Fibroblast of pulmonary artery (primary cell): Measurements from ENCODE around the gene CCDC178.
A peak's percentile ranks its signal among the peaks of the same experiment; 100 is the strongest.
"Not testable (repeated sequence)": the region's sequence is repeated elsewhere in the genome, so short reads cannot be mapped to it uniquely, and the experiment has no call there.

Experiments
- DNase-seq: peaks from one replicate; pipeline ENCODE4 v3.0.0-alpha.2; 2010; ENCODE audit warnings: low read depth
- H3K4me3 ChIP-seq: replicated peaks from 2 replicates; pipeline ENCODE4 v1.5.1; 2011; ENCODE audit warnings: low read depth, mild to moderate bottlenecking, control low read depth, low read length, moderate library complexity
- CTCF ChIP-seq: IDR thresholded peaks from 2 replicates; pipeline ENCODE4 v1.5.1; 2011; ENCODE audit warnings: mild to moderate bottlenecking, control low read depth, low read length, inconsistent platforms; ENCODE audit errors: missing control alignments

CCDC178 gene

GRCh38 chr18:32968248-32968647 lies 472.3 kb downstream of the CCDC178 start:
- TF ChIP-seq CTCF = no peak
- no peak overlapping the region for H3K4me3 ChIP-seq
- DNase-seq = peak; percentile 29

- no peak overlapping the region for H3K4me3 ChIP-seq
- no peak for DNase-seq
- no peak for TF ChIP-seq CTCF
These were observed 474.4 kb downstream of the CCDC178 start for GRCh38 chr18:32966141-32966540.

- TF ChIP-seq CTCF = no peak
- no peak overlapping the region for H3K4me3 ChIP-seq
These were observed 479.0 kb downstream of the CCDC178 start for GRCh38 chr18:32961538-32961937.

GRCh38 chr18:32958746-32959145 lies 481.8 kb downstream of the CCDC178 start:
- no peak overlapping the region for H3K4me3 ChIP-seq
- no peak for TF ChIP-seq CTCF
- DNase-seq = no peak

More at GRCh38 chr18:32961538-32961937, 479.0 kb downstream of the CCDC178 start:
- no peak for DNase-seq

- no peak overlapping the region for H3K4me3 ChIP-seq
- peak; percentile 70 for DNase-seq
- TF ChIP-seq CTCF = peak; percentile 59
These were observed 483.8 kb downstream of the CCDC178 start for GRCh38 chr18:32956591-32957315.

- DNase-seq, H3K4me3 ChIP-seq: not testable (repeated sequence)
These were observed 488.2 kb downstream of the CCDC178 start for GRCh38 chr18:32952318-32952717.

- DNase-seq = no peak
- TF ChIP-seq CTCF = no peak
- H3K4me3 ChIP-seq = no peak overlapping the region
These were observed 502.9 kb downstream of the CCDC178 start for GRCh38 chr18:32937597-32937996.
